Activated CD8-positive, alpha-beta memory T cell treated with anti-CD3 and anti-CD28 coated beads, Interleukin-2, amount 10 ng/mL, durations not matched to agents 7 days and 5 days (primary cell): ENCODE measurements around the gene HAND1. TPM values are rescaled to one million over a fixed set of nuclear protein-coding genes. Genes with fewer than 3 reads are reported as not detected.

Experiments
- ATAC-seq: fragments of 150-1000 bp; cut with Tn5 transposase; one replicate; pipeline ENCODE4 v1.10.0; 2021; ENCODE audit warnings: moderate library complexity
- CTCF ChIA-PET: fragments of 350-600 bp; sonication (Branson Sonifier 250); formaldehyde crosslinking; loops from one replicate; lab custom pipeline; 2021; ENCODE audit warnings: antibody characterized with exemption; lab: Charles Lee
- DNase-seq: peaks from one replicate; pipeline ENCODE4 v3.0.0-alpha.2; 2020
- H3K27ac Mint-ChIP-seq: one replicate; pipeline ENCODE4 v1.8.0; 2021; ENCODE audit warnings: mild to moderate bottlenecking, mixed read lengths
- H3K27me3 Mint-ChIP-seq: one replicate; pipeline ENCODE4 v1.8.0; 2021; ENCODE audit warnings: mixed read lengths
- H3K36me3 Mint-ChIP-seq: one replicate; pipeline ENCODE4 v1.8.0; 2021; ENCODE audit warnings: mild to moderate bottlenecking, mixed read lengths
- H3K4me1 Mint-ChIP-seq: one replicate; pipeline ENCODE4 v1.8.0; 2021; ENCODE audit warnings: mixed read lengths
- H3K4me3 Mint-ChIP-seq: one replicate; pipeline ENCODE4 v1.8.0; 2021; ENCODE audit warnings: mild to moderate bottlenecking, moderate library complexity, mixed read lengths
- H3K9me3 Mint-ChIP-seq: one replicate; pipeline ENCODE4 v1.8.0; 2022; ENCODE audit warnings: low read depth, mixed read lengths
- total RNA-seq, 2 experiments: library from RNA; stranded (reverse); gene quantifications; one replicate each; pipeline ENCODE4 v1.2.3, GENCODE V29; 2021

The HAND1 gene
- total RNA-seq, 2 experiments from 2014 or later = not detected

DNA sequence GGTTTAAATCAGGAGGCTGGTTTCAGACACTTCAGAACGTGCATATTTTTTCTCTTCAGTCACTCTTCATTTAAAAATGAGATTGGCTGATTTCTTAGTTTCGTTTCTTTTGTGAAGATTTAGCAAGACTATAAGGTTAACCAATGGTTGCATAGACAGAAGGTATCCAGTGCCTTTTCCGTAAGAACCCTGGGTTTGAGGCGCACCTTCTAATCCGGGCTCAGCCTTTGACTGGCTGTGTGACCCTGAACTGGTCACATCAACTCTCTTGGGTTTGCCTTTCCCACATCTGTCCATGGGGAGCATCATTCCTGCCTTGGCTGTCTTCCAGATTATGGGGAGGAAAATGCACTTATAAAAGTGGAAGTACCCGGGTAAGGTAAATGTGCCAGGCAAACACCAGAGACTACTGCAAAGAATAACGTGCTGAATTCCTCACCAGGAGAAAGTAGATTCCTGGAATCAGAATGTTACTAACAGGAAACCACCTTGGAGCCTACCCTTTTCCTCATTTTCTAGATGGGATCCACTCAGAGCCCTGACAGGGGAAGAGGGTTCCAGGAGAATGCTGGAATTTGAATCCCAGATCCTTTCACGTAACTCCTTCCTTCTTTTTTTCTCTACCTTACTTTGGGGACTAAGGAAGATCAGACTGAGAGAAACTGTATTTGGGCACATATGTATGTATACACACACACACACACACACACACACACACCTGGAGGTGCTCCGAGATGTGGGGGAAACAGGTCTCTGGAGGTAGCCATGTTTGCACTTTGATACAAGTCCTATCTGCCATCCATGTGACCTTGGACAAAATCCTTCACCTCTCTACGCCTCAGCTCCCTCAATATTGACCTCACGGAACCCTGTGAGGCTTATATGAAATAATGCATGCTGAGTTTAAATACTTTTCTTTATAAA lies 6.8 kb downstream of the HAND1 start:
- ATAC-seq (no peak), DNase-seq (no peak)
- H3K36me3 Mint-ChIP-seq = no peaks in the 10 kb centered on the region
- H3K27ac Mint-ChIP-seq = no peak overlapping the region
- H3K4me3 Mint-ChIP-seq = no peak overlapping the region
- peaks cover 14% of the 10 kb centered on the region for H3K4me1 Mint-ChIP-seq
- no peaks in the 10 kb centered on the region for H3K9me3 Mint-ChIP-seq
- CTCF ChIA-PET = no interaction called here
- peaks cover 80% of the 10 kb centered on the region for H3K27me3 Mint-ChIP-seq

DNA sequence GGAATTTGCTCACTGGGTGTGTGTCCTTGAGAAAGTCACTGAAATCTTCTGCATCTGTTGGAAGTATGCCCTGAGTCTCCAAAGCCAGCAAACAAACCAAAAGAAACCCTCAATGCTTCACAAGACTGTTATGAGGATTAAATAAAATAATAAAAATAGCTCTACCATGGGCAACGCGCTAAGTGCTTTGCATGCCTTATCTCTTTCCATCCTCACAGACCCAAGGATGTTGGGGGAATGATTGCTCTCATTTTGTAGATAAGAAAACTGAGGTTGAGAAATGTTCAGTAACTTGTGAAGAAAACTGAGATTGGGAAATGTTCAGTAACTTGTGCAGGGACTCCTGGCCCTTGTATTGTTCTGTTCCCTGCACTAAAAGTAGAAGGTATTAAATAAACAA lies 7.9 kb downstream of the HAND1 start:
- H3K27ac Mint-ChIP-seq = no peak overlapping the region
- CTCF ChIA-PET = no interaction called here

DNA sequence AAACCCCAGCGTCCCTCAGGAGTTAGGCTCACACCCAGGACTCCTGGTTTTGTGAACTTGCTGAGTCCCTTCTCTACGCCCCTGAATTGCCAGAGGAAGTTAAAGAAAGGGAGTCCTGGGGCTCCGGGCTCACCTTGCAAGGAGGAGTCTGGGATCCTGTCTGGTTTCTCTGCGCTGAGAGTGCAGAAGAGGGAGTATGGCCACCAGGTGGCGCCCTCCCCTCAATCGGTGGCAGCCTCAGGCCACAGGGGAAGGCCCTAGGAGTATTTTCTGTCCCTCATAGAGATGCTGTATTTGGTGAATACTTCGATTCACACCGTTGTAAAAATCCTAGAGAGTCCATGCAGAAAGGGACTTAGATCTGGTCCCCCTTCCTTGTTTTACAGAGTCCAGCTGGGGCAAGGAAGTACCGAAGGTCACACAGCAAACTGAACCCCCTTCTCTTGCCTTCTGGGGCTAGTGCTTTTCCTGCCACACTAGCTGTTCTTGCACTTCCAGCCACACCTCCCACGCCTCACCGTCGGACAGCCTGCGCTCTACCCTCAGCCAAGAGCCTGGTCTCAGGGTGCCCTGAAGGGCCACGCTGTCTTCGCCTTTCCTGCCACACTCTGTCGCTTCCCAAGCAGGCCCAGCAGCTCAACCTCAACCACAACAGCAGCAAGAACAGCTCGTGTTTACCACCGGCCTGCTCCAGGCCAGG lies 10.2 kb downstream of the HAND1 start:
- CTCF ChIA-PET = interaction anchor here (0.7 to 1.7 kb wide), 13 partner anchors 9 to 395 kb away, joined by 3 to 8 read pairs (median 4); no protein-coding TSS in a partner anchor
- no peak overlapping the region for H3K4me3 Mint-ChIP-seq
- H3K9me3 Mint-ChIP-seq = no peaks in the 10 kb centered on the region
- ATAC-seq (peak; percentile 93), DNase-seq (peak; percentile 78)
- no peak overlapping the region for H3K27ac Mint-ChIP-seq
- peaks cover 47% of the 10 kb centered on the region for H3K27me3 Mint-ChIP-seq
- H3K4me1 Mint-ChIP-seq = peaks cover 1% of the 10 kb centered on the region
- H3K36me3 Mint-ChIP-seq = no peaks in the 10 kb centered on the region

More for the DNA sequence above, 7.9 kb downstream of the HAND1 start:
- H3K4me1 Mint-ChIP-seq = peaks cover 7% of the 10 kb centered on the region
- no peaks in the 10 kb centered on the region for H3K9me3 Mint-ChIP-seq
- ATAC-seq (no peak), DNase-seq (no peak)
- H3K36me3 Mint-ChIP-seq = no peaks in the 10 kb centered on the region
- H3K4me3 Mint-ChIP-seq = no peak overlapping the region
- H3K27me3 Mint-ChIP-seq = peaks cover 70% of the 10 kb centered on the region

DNA sequence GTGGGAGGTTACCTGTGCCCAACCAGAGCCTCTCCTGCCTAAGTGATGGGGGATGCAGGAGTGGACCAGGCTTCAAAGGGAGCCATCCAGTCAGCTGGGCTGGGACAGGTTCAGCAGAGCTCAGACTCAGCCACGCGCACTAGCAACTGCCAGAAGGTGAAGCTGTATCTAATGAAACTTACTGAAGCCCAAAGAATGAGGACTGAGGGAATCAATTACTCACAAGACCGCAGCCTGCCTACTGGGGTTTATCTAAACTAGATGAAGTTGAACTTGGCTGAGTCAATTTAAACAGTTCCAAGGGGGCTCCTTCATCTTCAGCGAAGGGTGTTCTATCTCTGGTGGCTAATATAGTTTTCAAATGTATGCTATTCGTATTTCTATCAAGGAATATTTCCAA lies 11.4 kb downstream of the HAND1 start:
- Mint-ChIP-seq H3K4me3 (no peak overlapping the region), H3K9me3 (no peaks in the 10 kb centered on the region), H3K27me3 (peaks cover 37% of the 10 kb centered on the region), H3K4me1 (peaks cover 1% of the 10 kb centered on the region), H3K36me3 (no peaks in the 10 kb centered on the region), H3K27ac (no peak overlapping the region)
- CTCF ChIA-PET = interaction anchor here (0.7 to 2.0 kb wide), 11 partner anchors 9 to 501 kb away, joined by 3 to 9 read pairs (median 4); no protein-coding TSS in a partner anchor
- ATAC-seq (no peak), DNase-seq (no peak)

GRCh38 chr5:154466147-154466546 lies 11.9 kb downstream of the HAND1 start:
- Mint-ChIP-seq H3K9me3 (no peaks in the 10 kb centered on the region), H3K27ac (no peak overlapping the region), H3K4me1 (no peaks in the 10 kb centered on the region), H3K36me3 (no peaks in the 10 kb centered on the region), H3K4me3 (no peak overlapping the region), H3K27me3 (peaks cover 32% of the 10 kb centered on the region)
- DNase-seq = no peak
- ATAC-seq = no peak
- CTCF ChIA-PET = interaction anchor here (0.7 to 2.0 kb wide), 8 partner anchors 8 to 501 kb away, joined by 3 to 9 read pairs (median 4); no protein-coding TSS in a partner anchor

- CTCF ChIA-PET = interaction anchor here (1.8 to 2.0 kb wide), 2 partner anchors 7 to 185 kb away, joined by 4 to 5 read pairs; no protein-coding TSS in a partner anchor
- no peak for DNase-seq
- no peaks in the 10 kb centered on the region for H3K36me3 Mint-ChIP-seq
- ATAC-seq = no peak
- peaks cover 22% of the 10 kb centered on the region for H3K27me3 Mint-ChIP-seq
- H3K9me3 Mint-ChIP-seq = no peaks in the 10 kb centered on the region
- H3K27ac Mint-ChIP-seq = no peak overlapping the region
- H3K4me3 Mint-ChIP-seq = no peak overlapping the region
- H3K4me1 Mint-ChIP-seq = no peaks in the 10 kb centered on the region
Measured at GRCh38 chr5:154465169-154465568, 12.9 kb downstream of the HAND1 start.

- H3K27ac Mint-ChIP-seq = no peak overlapping the region
- no peak overlapping the region for H3K4me3 Mint-ChIP-seq
- no peaks in the 10 kb centered on the region for H3K9me3 Mint-ChIP-seq
- H3K27me3 Mint-ChIP-seq = peaks cover 18% of the 10 kb centered on the region
- CTCF ChIA-PET = no interaction called here
- H3K4me1 Mint-ChIP-seq = no peaks in the 10 kb centered on the region
- no peaks in the 10 kb centered on the region for H3K36me3 Mint-ChIP-seq
- DNase-seq (no peak), ATAC-seq (no peak)
Measured at GRCh38 chr5:154464438-154464837, 13.6 kb downstream of the HAND1 start.

GRCh38 chr5:154461531-154461930 lies 16.5 kb downstream of the HAND1 start:
- Mint-ChIP-seq H3K36me3 (peaks cover 9% of the 10 kb centered on the region), H3K27me3 (peaks cover 3% of the 10 kb centered on the region), H3K9me3 (no peaks in the 10 kb centered on the region), H3K4me3 (no peak overlapping the region), H3K27ac (no peak overlapping the region), H3K4me1 (no peaks in the 10 kb centered on the region)
- DNase-seq (no peak), ATAC-seq (no peak)
- CTCF ChIA-PET = interaction anchor here (1.2 to 1.6 kb wide), 2 partner anchors 39 to 486 kb away, joined by 3 read pairs; no protein-coding TSS in a partner anchor

DNA sequence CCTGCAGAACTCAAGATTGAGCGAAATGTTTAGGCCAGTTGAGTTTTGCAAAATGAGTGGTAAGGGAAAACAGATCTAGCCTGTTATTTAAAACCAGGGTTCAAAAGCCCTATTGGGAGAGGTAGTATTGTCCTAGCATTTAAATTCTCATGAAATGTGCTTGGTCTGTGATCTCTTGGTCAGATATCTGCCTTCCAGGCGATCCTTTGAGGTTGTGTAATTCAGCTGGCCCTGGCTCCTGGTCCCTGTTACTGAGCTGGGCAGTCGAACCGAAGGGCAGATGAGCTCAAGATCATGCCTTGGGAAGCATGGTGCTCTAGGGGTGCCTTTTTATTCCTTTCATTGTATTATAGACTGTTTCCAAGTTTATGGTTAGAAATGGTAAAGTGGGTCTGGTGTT lies 17.9 kb downstream of the HAND1 start:
- ATAC-seq (no peak), DNase-seq (no peak)
- no peaks in the 10 kb centered on the region for H3K27me3 Mint-ChIP-seq
- no peaks in the 10 kb centered on the region for H3K9me3 Mint-ChIP-seq
- CTCF ChIA-PET = interaction anchor here (1.0 to 1.1 kb wide), 2 partner anchors 61 to 144 kb away, joined by 3 read pairs; no protein-coding TSS in a partner anchor
- no peaks in the 10 kb centered on the region for H3K4me1 Mint-ChIP-seq
- H3K27ac Mint-ChIP-seq = no peak overlapping the region
- no peak overlapping the region for H3K4me3 Mint-ChIP-seq
- H3K36me3 Mint-ChIP-seq = peaks cover 19% of the 10 kb centered on the region

GRCh38 chr5:154459015-154459414 lies 19.0 kb downstream of the HAND1 start:
- no peaks in the 10 kb centered on the region for H3K9me3 Mint-ChIP-seq
- no peak for ATAC-seq
- DNase-seq = no peak
- H3K4me1 Mint-ChIP-seq = no peaks in the 10 kb centered on the region
- no peak overlapping the region for H3K4me3 Mint-ChIP-seq
- no peak overlapping the region for H3K27ac Mint-ChIP-seq
- peaks cover 22% of the 10 kb centered on the region for H3K36me3 Mint-ChIP-seq
- CTCF ChIA-PET = interaction anchor here (1.0 to 1.9 kb wide), 2 partner anchors 7 to 152 kb away, joined by 3 to 5 read pairs; no protein-coding TSS in a partner anchor
- H3K27me3 Mint-ChIP-seq = no peaks in the 10 kb centered on the region

- Mint-ChIP-seq H3K4me3 (no peak overlapping the region), H3K27ac (no peak overlapping the region), H3K9me3 (no peaks in the 10 kb centered on the region), H3K36me3 (peaks cover 35% of the 10 kb centered on the region), H3K4me1 (no peaks in the 10 kb centered on the region), H3K27me3 (no peaks in the 10 kb centered on the region)
- CTCF ChIA-PET = interaction anchor here (1.3 kb wide), 1 partner anchor 10 kb away, joined by 3 read pairs; no protein-coding TSS in a partner anchor
- no peak for ATAC-seq
- DNase-seq = no peak
Measured at GRCh38 chr5:154456540-154456939, 21.5 kb downstream of the HAND1 start.

DNA sequence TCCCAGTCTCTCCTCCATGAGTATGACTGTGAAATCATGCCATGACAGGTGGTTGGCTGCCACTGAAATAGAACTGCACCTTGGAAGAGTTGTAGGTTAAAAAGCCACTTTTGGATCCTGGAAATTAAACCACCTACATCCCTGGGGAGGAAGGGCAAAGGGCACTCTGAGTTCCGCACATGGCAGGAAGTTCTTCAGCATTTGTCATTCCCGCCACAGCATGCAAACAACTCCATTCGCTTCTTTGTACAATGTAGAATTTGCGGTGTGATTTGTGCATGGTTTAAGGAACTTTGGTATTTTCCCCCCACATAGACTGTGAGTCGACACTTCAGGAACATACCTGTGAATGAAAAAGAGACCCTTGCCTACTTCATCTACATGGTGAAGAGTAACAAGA lies 22.4 kb downstream of the HAND1 start:
- no peak overlapping the region for H3K27ac Mint-ChIP-seq
- no peak overlapping the region for H3K4me3 Mint-ChIP-seq

DNA sequence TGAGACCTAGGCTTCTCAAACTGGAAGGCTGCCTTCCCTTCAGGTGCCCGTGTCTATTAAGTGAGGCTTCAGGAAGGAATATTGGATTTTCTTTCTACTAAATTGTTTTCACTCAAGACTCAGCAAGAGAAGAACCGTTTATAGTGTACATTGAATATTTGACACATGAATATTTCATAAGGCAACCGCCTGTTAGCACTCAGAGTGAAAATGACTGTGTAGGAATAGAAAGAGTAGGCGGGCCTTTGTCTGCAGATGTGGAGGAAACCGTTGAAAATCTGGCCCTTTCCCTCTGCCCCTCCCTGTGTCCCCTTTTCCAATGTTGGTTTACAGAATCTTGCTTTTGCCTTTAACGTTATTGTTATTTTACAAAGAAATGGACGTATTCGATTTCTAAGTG lies 26.1 kb downstream of the HAND1 start:
- no peak for ATAC-seq
- no peaks in the 10 kb centered on the region for H3K9me3 Mint-ChIP-seq
- no peak for DNase-seq
- H3K4me1 Mint-ChIP-seq = peaks cover 29% of the 10 kb centered on the region
- no peak overlapping the region for H3K4me3 Mint-ChIP-seq
- H3K27me3 Mint-ChIP-seq = no peaks in the 10 kb centered on the region
- H3K27ac Mint-ChIP-seq = no peak overlapping the region
- H3K36me3 Mint-ChIP-seq = peaks cover 40% of the 10 kb centered on the region
- CTCF ChIA-PET = no interaction called here

More for the DNA sequence above, 22.4 kb downstream of the HAND1 start:
- ATAC-seq (no peak), DNase-seq (no peak)
- H3K9me3 Mint-ChIP-seq = no peaks in the 10 kb centered on the region
- H3K27me3 Mint-ChIP-seq = no peaks in the 10 kb centered on the region
- H3K36me3 Mint-ChIP-seq = peaks cover 42% of the 10 kb centered on the region
- CTCF ChIA-PET = interaction anchor here (1.3 kb wide), 1 partner anchor 11 kb away, joined by 3 read pairs; no protein-coding TSS in a partner anchor
- peaks cover 3% of the 10 kb centered on the region for H3K4me1 Mint-ChIP-seq
